Stimulated activated CD8-positive, alpha-beta memory T cell treated with anti-CD3 and anti-CD28 coated beads, Interleukin-12 subunit alpha, Interleukin-12 subunit beta, amount 100 ng/mL, for 4 hours (primary cell): ENCODE measurements around the gene OTOG.

Experiments used
- DNase-seq: peaks from one replicate; pipeline ENCODE4 v3.0.0-alpha.2; 2020; ENCODE audit warnings: low read depth

The OTOG gene

GRCh38 chr11:17518366-17518765 lies 28.7 kb upstream of the OTOG start:
- DNase-seq, result no peak

GRCh38 chr11:17519061-17519885 lies 27.8 kb upstream of the OTOG start:
- no peak for DNase-seq

- DNase-seq, result no peak
These were observed 25.8 kb upstream of the OTOG start for GRCh38 chr11:17521106-17521900.

GRCh38 chr11:17522655-17523054 lies 24.4 kb upstream of the OTOG start:
- no peak for DNase-seq

- DNase-seq, result no peak
These were observed 22.8 kb upstream of the OTOG start for GRCh38 chr11:17524221-17524620.

- DNase-seq, result no peak
These were observed 21.5 kb upstream of the OTOG start for GRCh38 chr11:17525570-17525969.

- no peak for DNase-seq
These were observed 20.7 kb upstream of the OTOG start for GRCh38 chr11:17526326-17526725.

GRCh38 chr11:17526931-17527627 lies 20.0 kb upstream of the OTOG start:
- no peak for DNase-seq

- DNase-seq, result no peak
These were observed 19.4 kb upstream of the OTOG start for GRCh38 chr11:17527628-17527995.

- DNase-seq, result no peak
These were observed 18.8 kb upstream of the OTOG start for GRCh38 chr11:17528181-17528691.

GRCh38 chr11:17528906-17529843 lies 17.9 kb upstream of the OTOG start:
- no peak for DNase-seq

- DNase-seq, result no peak
These were observed 17.2 kb upstream of the OTOG start for GRCh38 chr11:17529844-17530185.

- DNase-seq, result no peak
These were observed 15.9 kb upstream of the OTOG start for GRCh38 chr11:17531071-17531600.

- DNase-seq, result no peak
These were observed 15.4 kb upstream of the OTOG start for GRCh38 chr11:17531636-17532113.

GRCh38 chr11:17532784-17533183 lies 14.3 kb upstream of the OTOG start:
- no peak for DNase-seq

GRCh38 chr11:17533341-17533740 lies 13.7 kb upstream of the OTOG start:
- no peak for DNase-seq

- DNase-seq, result no peak
These were observed 13.2 kb upstream of the OTOG start for GRCh38 chr11:17533778-17534415.

GRCh38 chr11:17535488-17535887 lies 11.6 kb upstream of the OTOG start:
- DNase-seq, result no peak

- no peak for DNase-seq
These were observed 9.8 kb upstream of the OTOG start for GRCh38 chr11:17537261-17537660.

GRCh38 chr11:17538054-17538453 lies 9.0 kb upstream of the OTOG start:
- DNase-seq, result no peak

- no peak for DNase-seq
These were observed 8.3 kb upstream of the OTOG start for GRCh38 chr11:17538731-17539130.
